ENCODE measurements around the gene TAS2R50. TPM values are rescaled to one million over a fixed set of nuclear protein-coding genes. Genes with fewer than 3 reads are reported as not detected.

TAS2R50 gene
- total RNA-seq, 4 donors from 2014 or later = 4.1 to 7.1 (median 4.9) TPM; not detected in 1

DNA sequence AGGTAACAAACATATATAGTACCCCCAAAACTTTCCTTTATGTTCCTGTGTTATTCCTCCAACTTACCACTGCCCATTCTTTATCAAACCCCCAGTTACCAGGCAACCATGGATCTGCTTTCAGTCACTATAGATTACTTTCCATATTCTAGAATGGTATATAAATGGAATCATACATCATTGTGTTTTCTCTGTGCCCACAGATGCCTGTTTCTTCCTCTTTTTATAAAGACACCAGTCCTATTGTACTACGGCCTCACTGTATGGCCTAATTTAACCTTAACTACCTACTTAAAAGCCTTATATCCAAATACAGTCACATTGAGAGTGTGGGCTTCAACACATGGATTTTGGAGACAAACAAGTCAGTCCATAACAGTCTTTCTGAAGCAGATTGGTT lies 50.2 kb downstream of the TAS2R50 start:
- in situ Hi-C loops (cut with MboI; ENCODE audit: low pct_ligation_motif_present in 1 of 4, low pct_unique_long_range_greater_than_20kb in 1 of 4, low sequenced_read_pairs in 3 of 4) = no loop called here
- WGBS, 2 donors (ENCODE audit: low coverage in 1 of 2) = 81% methylated on average over 1 of the region's 1 CpG; no CpG with 5 or more reads in 1 of the 2 donors
- no peaks in the 10 kb centered on the region for H3K9me3 ChIP-seq
- no peak overlapping the region for H3K27ac ChIP-seq
- no peak for DNase-seq
- intact Hi-C loops (cut with DNase I; ENCODE audit: low total_unique reads) = no loop called here
- H3K36me3 ChIP-seq = no peaks in the 10 kb centered on the region
- H3K4me3 ChIP-seq = no peak overlapping the region
- no peaks in the 10 kb centered on the region for H3K27me3 ChIP-seq
- TF ChIP-seq, protein P1, sequence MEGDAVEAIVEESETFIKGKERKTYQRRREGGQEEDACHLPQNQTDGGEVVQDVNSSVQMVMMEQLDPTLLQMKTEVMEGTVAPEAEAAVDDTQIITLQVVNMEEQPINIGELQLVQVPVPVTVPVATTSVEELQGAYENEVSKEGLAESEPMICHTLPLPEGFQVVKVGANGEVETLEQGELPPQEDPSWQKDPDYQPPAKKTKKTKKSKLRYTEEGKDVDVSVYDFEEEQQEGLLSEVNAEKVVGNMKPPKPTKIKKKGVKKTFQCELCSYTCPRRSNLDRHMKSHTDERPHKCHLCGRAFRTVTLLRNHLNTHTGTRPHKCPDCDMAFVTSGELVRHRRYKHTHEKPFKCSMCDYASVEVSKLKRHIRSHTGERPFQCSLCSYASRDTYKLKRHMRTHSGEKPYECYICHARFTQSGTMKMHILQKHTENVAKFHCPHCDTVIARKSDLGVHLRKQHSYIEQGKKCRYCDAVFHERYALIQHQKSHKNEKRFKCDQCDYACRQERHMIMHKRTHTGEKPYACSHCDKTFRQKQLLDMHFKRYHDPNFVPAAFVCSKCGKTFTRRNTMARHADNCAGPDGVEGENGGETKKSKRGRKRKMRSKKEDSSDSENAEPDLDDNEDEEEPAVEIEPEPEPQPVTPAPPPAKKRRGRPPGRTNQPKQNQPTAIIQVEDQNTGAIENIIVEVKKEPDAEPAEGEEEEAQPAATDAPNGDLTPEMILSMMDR (IDR thresholded peaks at IDR 0.05) = no peak
- TF ChIP-seq POLR2AphosphoS5 (IDR thresholded peaks at IDR 0.05) = no peak
- no peak for TF ChIP-seq EP300 (IDR thresholded peaks at IDR 0.05; ENCODE audit: low read depth)
- no peak for TF ChIP-seq POLR2A (IDR thresholded peaks at IDR 0.05)
- H3K4me1 ChIP-seq = no peaks in the 10 kb centered on the region

Other genes with a start within 250 kb of the TAS2R50 start
- not detected for gene TAS2R7, start 184.3 kb downstream of the TAS2R50 start, total RNA-seq
- gene TAS2R8, start 179.6 kb downstream of the TAS2R50 start, total RNA-seq = not detected
- gene TAS2R9, start 176.7 kb downstream of the TAS2R50 start, total RNA-seq = not detected
- gene TAS2R10, start 160.6 kb downstream of the TAS2R50 start, total RNA-seq = under 1 TPM in 1 of 4 donors, not detected in 3; 0.79 TPM
- gene PRR4, start 137.4 kb downstream of the TAS2R50 start, total RNA-seq = 1 to 10 TPM in 2 of 4 donors, not detected in 2; 1.1 to 2.6 TPM
- gene PRH1, start 102.7 kb downstream of the TAS2R50 start, total RNA-seq = 10 to 100 TPM in 3 of 4 donors, 1 to 10 TPM in 1; 4.8 to 64.8 (median 32.2) TPM
- 1 to 10 TPM in 2 of 4 donors, not detected in 2; 1.5 to 6.2 TPM for gene TAS2R13, start 77.3 kb downstream of the TAS2R50 start, total RNA-seq
- not detected for gene PRH2, start 57.7 kb downstream of the TAS2R50 start, total RNA-seq
- 1 to 10 TPM in 3 of 4 donors, not detected in 1; 1.5 to 5.1 (median 3.8) TPM for gene TAS2R14, start 47.6 kb downstream of the TAS2R50 start, total RNA-seq
- gene TAS2R20, start 11.4 kb upstream of the TAS2R50 start, total RNA-seq = 1 to 10 TPM in 3 of 4 donors, not detected in 1; 2.6 to 6.0 (median 5.6) TPM
- 1 to 10 TPM; 1.4 to 9.2 (median 5.0) TPM for gene TAS2R19, start 35.7 kb upstream of the TAS2R50 start, total RNA-seq
- 10 to 100 TPM in 3 of 4 donors, 1 to 10 TPM in 1; 4.5 to 27.5 (median 15.0) TPM for gene TAS2R31, start 44.5 kb upstream of the TAS2R50 start, total RNA-seq
- gene TAS2R46, start 75.4 kb upstream of the TAS2R50 start, total RNA-seq = 1 to 10 TPM in 2 of 4 donors, not detected in 2; 2.4 to 3.8 TPM
- gene TAS2R43, start 105.4 kb upstream of the TAS2R50 start, total RNA-seq = 1 to 10 TPM in 3 of 4 donors, not detected in 1; 2.5 to 5.6 (median 5.1) TPM
- gene TAS2R30, start 147.7 kb upstream of the TAS2R50 start, total RNA-seq = 10 to 100 TPM in 2 of 4 donors, 1 to 10 TPM in 2; 1.4 to 23.2 (median 12.3) TPM
- 10 to 100 TPM in 1 of 4 donors, 1 to 10 TPM in 3; 5.2 to 17.2 (median 8.9) TPM for gene SMIM10L1, start 184.3 kb upstream of the TAS2R50 start, total RNA-seq
- gene TAS2R42, start 200.0 kb upstream of the TAS2R50 start, total RNA-seq = not detected